GM12878 (cell line): ENCODE results near the gene ZBTB24. TPM values are rescaled to one million over a fixed set of nuclear protein-coding genes. Genes with fewer than 3 reads are reported as not detected.

Experiments
- ATAC-seq: fragments of 200-7000 bp; cut with Tn5 transposase; 3 replicates; pipeline ENCODE4 v1.9.1; 2020; ENCODE audit warnings: mild to moderate bottlenecking, moderate library complexity
- BruUV-seq: library from RNA; stranded (reverse); fragments of 400-500 nt; replicated peaks from 2 replicates; lab custom pipeline; 2021; lab: Mats Ljungman, UMichigan
- CTCF ChIA-PET: fragments of 300-600 bp; sonication (Branson Sonifier 250); formaldehyde crosslinking; extraction: SDS; loops from one replicate; lab custom pipeline; 2021; ENCODE audit warnings: inconsistent platforms; lab: Yijun Ruan, JAX
- POLR2A ChIA-PET: fragments of 350-600 bp; formaldehyde crosslinking; extraction: SDS; loops from one replicate; lab custom pipeline; 2021; ENCODE audit warnings: inconsistent platforms; lab: Charles Lee
- RAD21 ChIA-PET: fragments of 300-600 bp; sonication (Branson Sonifier 250); formaldehyde crosslinking; loops from one replicate; lab custom pipeline; 2023; ENCODE audit warnings: antibody characterized with exemption; ENCODE audit not compliant: unreplicated experiment; lab: Charles Lee
- SMC1A ChIA-PET: fragments of 300-600 bp; sonication (Branson Sonifier 250); formaldehyde crosslinking; loops from one replicate; lab custom pipeline; 2023; ENCODE audit not compliant: unreplicated experiment, uncharacterized antibody; lab: Charles Lee
- DNase-seq: peaks from one replicate; pipeline ENCODE4 v3.0.0-alpha.2; 2011; ENCODE audit warnings: low read depth, low spot score
- FAIRE-seq: peaks from 3 replicates; lab custom pipeline; 2011; peaks lifted over from hg19 to GRCh38; lab: Jason Lieb, UNC
- H2AFZ ChIP-seq: 2 replicates; pipeline ENCODE4 v1.6.0; 2011; ENCODE audit warnings: low read depth, low read length, control low read depth; ENCODE audit not compliant: control insufficient read depth
- H3K27ac ChIP-seq: 2 replicates; pipeline ENCODE4 v1.5.1; 2011; ENCODE audit warnings: control low read depth; ENCODE audit not compliant: control insufficient read depth, insufficient read depth
- H3K27me3 ChIP-seq, 2 experiments: replicated peaks in 1 of 2; 2 replicates each; pipeline versions ENCODE4 v1.6.0 to v1.6.1; 2011; ENCODE audit warnings: low read length in 1 of 2; ENCODE audit not compliant: control insufficient read depth in 2 of 2, insufficient read depth in 2 of 2
- H3K36me3 ChIP-seq, 2 experiments: 2 replicates each; pipeline ENCODE4 v1.5.1; 2011; ENCODE audit warnings: low read length in 1 of 2; ENCODE audit not compliant: control insufficient read depth in 2 of 2, insufficient read depth in 2 of 2
- H3K4me1 ChIP-seq: 2 replicates; pipeline ENCODE4 v1.6.1; 2011; ENCODE audit warnings: mild to moderate bottlenecking, low read length, moderate library complexity, mixed read lengths; ENCODE audit not compliant: control insufficient read depth, insufficient read depth
- H3K4me2 ChIP-seq: 2 replicates; pipeline ENCODE4 v1.6.0; 2011; ENCODE audit warnings: control low read depth; ENCODE audit not compliant: control insufficient read depth, insufficient read depth
- H3K4me3 ChIP-seq: fragments of 200-600 bp; sonication (generic); 2 replicates; pipeline ENCODE4 v1.5.1; 2016
- H3K79me2 ChIP-seq: 2 replicates; pipeline ENCODE4 v1.6.0; 2011; ENCODE audit warnings: low read length; ENCODE audit not compliant: control insufficient read depth, insufficient read depth
- H3K9ac ChIP-seq: 2 replicates; pipeline ENCODE4 v1.8.0; 2011; ENCODE audit warnings: low read length, control low read depth, mixed read lengths; ENCODE audit not compliant: control insufficient read depth, insufficient read depth
- H3K9me3 ChIP-seq: replicated peaks from 3 replicates; pipeline ENCODE4 v1.5.1; 2011; ENCODE audit warnings: mild to moderate bottlenecking, low read length; ENCODE audit not compliant: control insufficient read depth, insufficient read depth
- H4K20me1 ChIP-seq: 2 replicates; pipeline ENCODE4 v1.6.0; 2011; ENCODE audit not compliant: control insufficient read depth, insufficient read depth
- BACH1 ChIP-seq: fragments of 450-650 bp; IDR thresholded peaks from 2 replicates; pipeline ENCODE4 v1.6.1; 2017; ENCODE audit warnings: mild to moderate bottlenecking, borderline replicate concordance
- BCLAF1 ChIP-seq: fragments of 450-650 bp; IDR thresholded peaks from 2 replicates; pipeline ENCODE4 v1.6.1; 2017; ENCODE audit warnings: antibody characterized with exemption, mild to moderate bottlenecking, moderate library complexity
- BHLHE40 ChIP-seq, 2 experiments: fragments of 450-650 bp in 1 of 2; IDR thresholded peaks; 2 replicates each; pipeline ENCODE4 v1.6.1; 2011 to 2017; ENCODE audit warnings: low read depth in 2 of 2, borderline replicate concordance in 1 of 2, improper control_type of control experiment in 1 of 2, low read length in 1 of 2, mild to moderate bottlenecking in 1 of 2
- CREM ChIP-seq: IDR thresholded peaks from 2 replicates; pipeline ENCODE4 v1.6.1; 2014; ENCODE audit warnings: antibody characterized with exemption, low read depth
- EED ChIP-seq: sonication (generic); IDR thresholded peaks from 2 replicates; pipeline ENCODE4 v1.6.1; 2016; ENCODE audit warnings: antibody characterized with exemption, low read depth
- FOXM1 ChIP-seq: IDR thresholded peaks from 2 replicates; pipeline ENCODE4 v1.6.1; 2012; ENCODE audit warnings: low read depth, mild to moderate bottlenecking, inconsistent platforms, low read length, moderate library complexity
- NFYB ChIP-seq: IDR thresholded peaks from 2 replicates; pipeline ENCODE4 v1.6.1; 2011; ENCODE audit warnings: low read depth, mild to moderate bottlenecking, low read length, improper control_type of control experiment, moderate library complexity; ENCODE audit not compliant: insufficient read depth
- NR2C2 ChIP-seq: IDR thresholded peaks from 2 replicates; pipeline ENCODE4 v1.6.1; 2011; ENCODE audit warnings: borderline replicate concordance, low read depth; ENCODE audit not compliant: control insufficient read depth, insufficient read length
- POLR2AphosphoS5 ChIP-seq: IDR thresholded peaks from 2 replicates; pipeline ENCODE4 v1.6.1; 2011; ENCODE audit warnings: mild to moderate bottlenecking, low read length, inconsistent platforms
- RB1 ChIP-seq: fragments of 450-650 bp; formaldehyde crosslinking; IDR thresholded peaks from 2 replicates; pipeline ENCODE4 v1.6.1; 2017; ENCODE audit warnings: mild to moderate bottlenecking, borderline replicate concordance
- RCOR1 ChIP-seq: conservative IDR thresholded peaks from 2 replicates; pipeline ENCODE4 v1.6.1; 2012; ENCODE audit warnings: low read depth, low read length, improper control_type of control experiment
- RUNX3 ChIP-seq: IDR thresholded peaks from 2 replicates; pipeline ENCODE4 v1.6.1; 2012; ENCODE audit warnings: low read length, inconsistent platforms
- SMAD1 ChIP-seq: fragments of 450-650 bp; IDR thresholded peaks from 2 replicates; pipeline ENCODE4 v1.6.1; 2018; ENCODE audit warnings: mild to moderate bottlenecking, low read depth; ENCODE audit not compliant: partially characterized antibody
- SMARCA5 ChIP-seq: fragments of 450-650 bp; IDR thresholded peaks from 2 replicates; pipeline ENCODE4 v1.6.1; 2017; ENCODE audit warnings: mild to moderate bottlenecking
- SP1 ChIP-seq: IDR thresholded peaks from one replicate; pipeline ENCODE4 v1.6.1; 2011; ENCODE audit warnings: low read depth, low read length
- TBL1XR1 ChIP-seq: IDR thresholded peaks from 2 replicates; pipeline ENCODE4 v1.6.1; 2012; ENCODE audit warnings: low read depth, low read length, improper control_type of control experiment
- ZNF274 ChIP-seq: IDR thresholded peaks from one replicate; pipeline ENCODE4 v1.8.0; 2011; ENCODE audit not compliant: insufficient read length, insufficient read depth
- WGBS: methylation state at CpG from one replicate; pipeline ENCODE4 v1.1.6; 2016; ENCODE audit warnings: low lambda C conversion rate; ENCODE audit not compliant: insufficient replicate concordance, insufficient coverage; ENCODE audit errors: missing lambda C conversion rate; 5-methylcytosine and 5-hydroxymethylcytosine counted together
- in situ Hi-C: fragments of 300-500 bp; cut with MboI; formaldehyde crosslinking; loops from 9 replicates; pipeline ENCODE4 v1.14.3; 2018; ENCODE audit warnings: mixed read lengths
- intact Hi-C: fragments of 100-400 bp; cut with micrococcal nuclease; formaldehyde crosslinking; loops from one replicate; pipeline ENCODE4 v1.14.2; 2022; ENCODE audit not compliant: unreplicated experiment
- polyA plus RNA-seq, 11 experiments: library from polyadenylated mRNA; depleted of rRNA in 4 of 11; unstranded in 6 of 11; stranded (reverse) in 5 of 11; fragments of >200 nt; fragmentation: Nextera tagmentation in 4 of 11; fragmentation: Illumina TruSeq in 1 of 11; extraction: Ambion mirVana in 4 of 11; extraction: Trizol in 1 of 11; gene quantifications; 1 replicate in 1 of 11; 2 replicates in 10 of 11; pipeline versions ENCODE4 v1.2.1 to v1.2.3, GENCODE V29; 2011 to 2016; ENCODE audit warnings: inconsistent platforms in 2 of 11, missing spikeins in 2 of 11, low read depth in 1 of 11
- total RNA-seq, 4 experiments: library from RNA; depleted of rRNA in 3 of 4; stranded (reverse); fragments of >200 nt in 3 of 4; fragmentation: Illumina TruSeq in 1 of 4; extraction: Trizol in 1 of 4; gene quantifications; 2 replicates each; pipeline versions ENCODE4 v1.2.1 to v1.2.3, GENCODE V29; 2013 to 2021
- TF ChIP-seq, protein P1 (sequence below): fragments of 450-650 bp; IDR thresholded peaks from 2 replicates; pipeline ENCODE4 v1.6.1; 2017; ENCODE audit warnings: mild to moderate bottlenecking
- TF ChIP-seq, protein P2 (sequence below): fragments of 450-650 bp; IDR thresholded peaks from 2 replicates; pipeline ENCODE4 v1.6.1; 2018; ENCODE audit warnings: mild to moderate bottlenecking, low read depth, moderate library complexity; ENCODE audit not compliant: partially characterized antibody

ZBTB24 gene
- total and polyA plus RNA-seq, 10 of the 15 experiments (the other 5 are each of a cell fraction or from before 2014, with no cell fraction given), result 2.9 to 17.7 (median 8.5) TPM

DNA sequence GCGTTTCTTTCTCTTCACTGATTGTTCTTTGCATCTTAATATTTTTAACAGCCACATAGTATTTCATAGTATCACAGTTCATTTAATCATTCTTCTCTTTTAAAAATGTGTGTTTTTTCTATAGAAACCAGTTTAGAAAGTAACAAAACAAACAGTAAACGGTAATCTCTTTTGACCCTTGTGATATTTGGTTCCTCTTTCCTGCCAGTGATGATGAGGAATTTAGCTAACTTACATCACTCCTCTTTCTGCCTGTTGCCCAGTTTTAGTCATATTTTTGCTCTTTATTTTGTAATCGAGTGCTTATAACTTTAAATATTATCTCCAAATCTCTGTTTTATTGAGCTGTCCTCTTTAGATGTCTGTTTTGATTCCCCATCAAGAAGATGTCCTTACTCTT lies 38.1 kb upstream of the ZBTB24 start:
- Histone ChIP-seq H3K36me3 (no peaks in the 10 kb centered on the region), H3K79me2 (no peaks in the 10 kb centered on the region)
- RAD21 ChIA-PET, result no interaction called here
- POLR2A ChIA-PET, result no interaction called here
- TF ChIP-seq EED, result no peak
- TF ChIP-seq RUNX3, result no peak
- no peak for TF ChIP-seq SMARCA5
- no peak for TF ChIP-seq SMAD1
- TF ChIP-seq BACH1, result no peak
- TF ChIP-seq RB1, result no peak
- TF ChIP-seq ZNF274, result no peak
- no peak for TF ChIP-seq BCLAF1
- TF ChIP-seq TBL1XR1, result no peak
- no peak for TF ChIP-seq POLR2AphosphoS5
- TF ChIP-seq NR2C2, result no peak
- no peak for TF ChIP-seq CREM
- TF ChIP-seq BHLHE40 (IDR thresholded peaks at IDR 0.05; ENCODE audit: borderline replicate concordance in 1 of 2, low read depth in 2 of 2, low read length in 1 of 2), result no peak
- no peak for TF ChIP-seq FOXM1
- TF ChIP-seq SP1, result no peak
- no peak for TF ChIP-seq RCOR1
- TF ChIP-seq NFYB, result no peak
- TF ChIP-seq, protein P1, sequence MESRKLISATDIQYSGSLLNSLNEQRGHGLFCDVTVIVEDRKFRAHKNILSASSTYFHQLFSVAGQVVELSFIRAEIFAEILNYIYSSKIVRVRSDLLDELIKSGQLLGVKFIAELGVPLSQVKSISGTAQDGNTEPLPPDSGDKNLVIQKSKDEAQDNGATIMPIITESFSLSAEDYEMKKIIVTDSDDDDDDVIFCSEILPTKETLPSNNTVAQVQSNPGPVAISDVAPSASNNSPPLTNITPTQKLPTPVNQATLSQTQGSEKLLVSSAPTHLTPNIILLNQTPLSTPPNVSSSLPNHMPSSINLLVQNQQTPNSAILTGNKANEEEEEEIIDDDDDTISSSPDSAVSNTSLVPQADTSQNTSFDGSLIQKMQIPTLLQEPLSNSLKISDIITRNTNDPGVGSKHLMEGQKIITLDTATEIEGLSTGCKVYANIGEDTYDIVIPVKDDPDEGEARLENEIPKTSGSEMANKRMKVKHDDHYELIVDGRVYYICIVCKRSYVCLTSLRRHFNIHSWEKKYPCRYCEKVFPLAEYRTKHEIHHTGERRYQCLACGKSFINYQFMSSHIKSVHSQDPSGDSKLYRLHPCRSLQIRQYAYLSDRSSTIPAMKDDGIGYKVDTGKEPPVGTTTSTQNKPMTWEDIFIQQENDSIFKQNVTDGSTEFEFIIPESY, result no peak
- TF ChIP-seq, protein P2, sequence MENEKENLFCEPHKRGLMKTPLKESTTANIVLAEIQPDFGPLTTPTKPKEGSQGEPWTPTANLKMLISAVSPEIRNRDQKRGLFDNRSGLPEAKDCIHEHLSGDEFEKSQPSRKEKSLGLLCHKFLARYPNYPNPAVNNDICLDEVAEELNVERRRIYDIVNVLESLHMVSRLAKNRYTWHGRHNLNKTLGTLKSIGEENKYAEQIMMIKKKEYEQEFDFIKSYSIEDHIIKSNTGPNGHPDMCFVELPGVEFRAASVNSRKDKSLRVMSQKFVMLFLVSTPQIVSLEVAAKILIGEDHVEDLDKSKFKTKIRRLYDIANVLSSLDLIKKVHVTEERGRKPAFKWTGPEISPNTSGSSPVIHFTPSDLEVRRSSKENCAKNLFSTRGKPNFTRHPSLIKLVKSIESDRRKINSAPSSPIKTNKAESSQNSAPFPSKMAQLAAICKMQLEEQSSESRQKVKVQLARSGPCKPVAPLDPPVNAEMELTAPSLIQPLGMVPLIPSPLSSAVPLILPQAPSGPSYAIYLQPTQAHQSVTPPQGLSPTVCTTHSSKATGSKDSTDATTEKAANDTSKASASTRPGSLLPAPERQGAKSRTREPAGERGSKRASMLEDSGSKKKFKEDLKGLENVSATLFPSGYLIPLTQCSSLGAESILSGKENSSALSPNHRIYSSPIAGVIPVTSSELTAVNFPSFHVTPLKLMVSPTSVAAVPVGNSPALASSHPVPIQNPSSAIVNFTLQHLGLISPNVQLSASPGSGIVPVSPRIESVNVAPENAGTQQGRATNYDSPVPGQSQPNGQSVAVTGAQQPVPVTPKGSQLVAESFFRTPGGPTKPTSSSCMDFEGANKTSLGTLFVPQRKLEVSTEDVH, result no peak
- TF ChIP-seq, all 136 proteins: peak for 0
- intact Hi-C loops, result no loop called here
- H3K4me2 ChIP-seq, result no peak overlapping the region
- no peaks in the 10 kb centered on the region for H3K4me1 ChIP-seq
- no peaks in the 10 kb centered on the region for H4K20me1 ChIP-seq
- no peaks in the 10 kb centered on the region; the same call in 2 of the 3 replicates for H3K9me3 ChIP-seq
- ChIA-PET SMC1A (no interaction called here), CTCF (interaction anchor here (2.8 kb wide), 1 partner anchor 519 kb away, joined by 8 read pairs; no protein-coding TSS in a partner anchor)
- no peak overlapping the region for H3K27ac ChIP-seq
- no peak for ATAC-seq
- DNase-seq, result no peak
- no peak overlapping the region for H3K4me3 ChIP-seq
- WGBS, result 49% methylated on average over 3 of the region's 3 CpGs
- H3K27me3 ChIP-seq, result no peaks in the 10 kb centered on the region
- no peak overlapping the region for H2AFZ ChIP-seq
- H3K9ac ChIP-seq, result no peak overlapping the region
- no peak for FAIRE-seq
- no TSS peak for BruUV-seq
- in situ Hi-C loops, result loop anchor here (10.0 kb wide), 1 partner anchor 174 kb away; the partner anchor contains the start of genes AK9 and FIG4
